Bone marrow (tissue), 2 donors: ENCODE measurements around the gene LILRB3.
A peak's percentile ranks its signal among the peaks of the same experiment; 100 is the strongest.
"Not testable (repeated sequence)": the region's sequence is repeated elsewhere in the genome, so short reads cannot be mapped to it uniquely, and the experiment has no call there.

ENCODE experiments used
- DNase-seq, 2 donors: peaks; one replicate each; lab custom pipeline; 2025; lab: John Stamatoyannopoulos, UW

The LILRB3 gene

GRCh38 chr19:54222474-54223276, at the start of gene LILRB3:
Gene LILRB3 (minus strand): TSS chr19:54223007. CDS start chr19:54222976, 31 bp downstream.
- peak in 1 of 2 donors; percentile 60 for DNase-seq

- not testable (repeated sequence) for DNase-seq
Observed at GRCh38 chr19:54272181-54272580, 49.4 kb upstream of the LILRB3 start.

- DNase-seq, result peak in 1 of 2 donors; percentile 22
Observed at GRCh38 chr19:54271587-54271986, 48.8 kb upstream of the LILRB3 start.

GRCh38 chr19:54271106-54271505, 48.3 kb upstream of the LILRB3 start:
- DNase-seq, result no peak

GRCh38 chr19:54268936-54269335, 46.1 kb upstream of the LILRB3 start:
- DNase-seq, result no peak

GRCh38 chr19:54266133-54266532, 43.3 kb upstream of the LILRB3 start:
- peak; percentile 45 to 50 for DNase-seq

GRCh38 chr19:54262470-54262869, 39.7 kb upstream of the LILRB3 start:
- no peak for DNase-seq

- no peak for DNase-seq
Observed at GRCh38 chr19:54262066-54262465, 39.3 kb upstream of the LILRB3 start.

GRCh38 chr19:54257116-54257480, 34.3 kb upstream of the LILRB3 start, which contains the start of gene LILRB5:
Gene LILRB5 (minus strand): TSS chr19:54257273. CDS start chr19:54257193, 80 bp downstream.
- DNase-seq, result no peak

GRCh38 chr19:54256250-54257115, 33.7 kb upstream of the LILRB3 start:
- no peak for DNase-seq

- no peak for DNase-seq
Observed at GRCh38 chr19:54255105-54255775, 32.4 kb upstream of the LILRB3 start.

GRCh38 chr19:54254195-54254906, 31.5 kb upstream of the LILRB3 start:
- DNase-seq, result no peak

- no peak for DNase-seq
Observed at GRCh38 chr19:54253331-54254194, 30.8 kb upstream of the LILRB3 start.

- no peak for DNase-seq
Observed at GRCh38 chr19:54252845-54253244, 30.0 kb upstream of the LILRB3 start.

- no peak for DNase-seq
Observed at GRCh38 chr19:54252243-54252642, 29.4 kb upstream of the LILRB3 start.

GRCh38 chr19:54248016-54248601, 25.3 kb upstream of the LILRB3 start:
- peak; percentile 54 to 88 for DNase-seq

- no peak for DNase-seq
Observed at GRCh38 chr19:54247106-54247930, 24.5 kb upstream of the LILRB3 start.

- DNase-seq, result peak in 1 of 2 donors; percentile 9
Observed at GRCh38 chr19:54245936-54246335, 23.1 kb upstream of the LILRB3 start.

- not testable (repeated sequence) for DNase-seq
Observed at GRCh38 chr19:54243809-54244208, 21.0 kb upstream of the LILRB3 start.
